Astrocyte (in vitro differentiated cells and primary cell): ENCODE results near the gene ARF1.

Experiments
- CTCF ChIP-seq: IDR thresholded peaks from 2 replicates; pipeline ENCODE4 v1.5.1; 2011; ENCODE audit warnings: low read depth, mild to moderate bottlenecking, inconsistent platforms, low read length, moderate library complexity; ENCODE audit not compliant: insufficient read depth
- EZH2 ChIP-seq: IDR thresholded peaks from 2 replicates; pipeline ENCODE4 v1.6.1; 2012; ENCODE audit warnings: mild to moderate bottlenecking, low read length, inconsistent platforms; ENCODE audit not compliant: insufficient read depth

- TF ChIP-seq EZH2, result no peak
- no peak for TF ChIP-seq CTCF
Measured at GRCh38 chr1:228061411-228062084, 21.0 kb upstream of the ARF1 start.
